HG02885 (cell line): Measurements from ENCODE around the gene NAV2.

Experiments
- ATAC-seq: cut with Tn5 transposase; IDR thresholded peaks from one replicate; pipeline ENCODE4 v1.9.1; 2021; ENCODE audit warnings: mild to moderate bottlenecking; ENCODE audit not compliant: unreplicated experiment, poor library complexity

Gene NAV2

DNA sequence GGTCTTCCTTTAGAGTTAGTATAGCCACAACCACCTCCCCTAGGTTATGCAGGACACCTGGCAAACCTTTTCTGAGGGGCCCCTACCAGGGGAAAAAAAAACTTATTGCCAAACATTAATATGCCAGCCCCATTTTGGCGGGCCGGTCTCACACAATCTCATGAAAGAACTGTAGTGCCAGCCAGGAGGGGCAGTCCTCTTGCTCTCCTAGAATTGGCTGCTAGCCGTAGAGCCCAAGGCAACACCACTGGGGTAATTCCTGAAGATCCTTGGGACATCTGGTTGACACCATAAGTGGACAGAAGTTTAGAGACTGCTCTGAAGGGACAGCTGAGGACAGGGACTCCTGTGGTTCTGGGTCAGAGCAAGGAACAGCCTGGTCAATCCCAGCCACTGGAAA is 24.2 kb downstream of the NAV2 start:
- no peak for ATAC-seq

DNA sequence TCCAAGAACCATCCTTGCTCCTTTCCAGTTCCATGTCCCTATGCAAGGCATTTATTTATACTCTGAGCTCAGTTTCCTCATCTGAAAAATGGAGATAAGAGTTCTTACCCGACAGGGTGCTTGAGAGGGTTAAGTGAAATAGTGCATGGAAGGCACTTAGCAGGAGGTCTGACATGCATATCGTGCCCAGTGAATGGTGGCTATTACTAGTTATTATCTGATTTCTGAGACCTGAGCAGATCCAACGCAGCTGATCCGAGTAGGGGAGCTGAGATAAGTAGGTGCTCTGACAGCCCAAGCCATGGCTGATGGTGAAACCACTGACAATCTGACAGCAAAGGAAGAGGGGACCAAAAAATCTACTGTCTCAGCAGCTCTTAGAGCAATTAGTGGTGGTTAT is 24.9 kb downstream of the NAV2 start:
- no peak for ATAC-seq

DNA sequence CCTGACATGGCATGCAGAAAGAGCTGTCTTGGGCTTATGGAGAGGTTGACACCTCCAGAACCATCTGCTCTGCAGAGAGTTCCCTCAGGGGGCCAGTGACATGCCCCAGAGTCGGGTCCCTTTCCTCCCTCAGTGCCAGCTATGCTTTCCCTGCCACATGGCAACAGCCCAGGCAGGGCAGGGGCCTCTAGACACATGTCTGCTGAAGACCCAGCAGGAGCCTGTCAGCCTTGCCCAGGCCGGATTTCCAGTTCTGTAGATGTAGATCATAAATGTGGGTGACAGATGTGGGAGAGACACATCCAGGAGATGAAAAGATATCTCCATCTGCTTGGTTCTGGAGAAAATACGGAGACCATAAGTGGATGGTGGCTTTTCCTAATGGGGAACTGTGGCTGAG is 25.5 kb downstream of the NAV2 start:
- ATAC-seq = no peak

DNA sequence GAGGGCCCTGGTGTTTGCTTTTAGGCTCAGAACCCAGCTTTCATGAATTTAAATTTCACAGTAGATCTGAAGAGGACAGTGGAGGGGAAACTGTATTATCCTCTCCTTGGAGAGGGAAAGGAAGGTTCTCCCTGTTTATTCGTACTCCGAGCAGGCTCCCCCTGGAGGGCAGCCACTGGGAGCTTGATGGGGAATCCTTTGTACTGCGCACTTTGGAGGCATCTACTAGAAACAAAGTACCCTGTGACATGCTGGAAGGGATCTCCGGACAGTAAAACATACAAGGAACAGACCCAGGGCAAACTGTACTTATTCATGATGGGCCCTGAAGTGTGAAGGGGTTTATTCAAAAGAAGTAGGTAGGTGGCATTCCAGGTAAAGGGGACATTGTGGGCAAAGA is 27.2 kb downstream of the NAV2 start:
- ATAC-seq = no peak

DNA sequence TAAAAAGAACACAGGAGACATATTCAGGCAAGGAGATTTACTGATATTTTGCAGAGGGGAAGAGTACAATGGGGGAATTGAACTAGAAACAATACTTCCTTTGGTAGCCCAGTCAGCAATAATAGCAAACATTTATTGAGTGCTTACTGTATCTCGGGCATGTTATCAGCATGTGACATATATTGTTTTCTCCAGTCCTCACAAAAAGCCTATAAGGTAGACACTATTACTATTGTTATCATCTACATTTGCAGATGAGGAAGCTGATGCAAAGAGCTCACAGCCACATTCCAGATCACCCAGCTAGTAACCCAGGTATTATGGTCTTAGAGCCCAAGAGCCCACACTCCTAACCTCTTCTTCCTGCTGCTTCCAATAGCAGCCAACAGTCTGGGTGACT is 27.9 kb downstream of the NAV2 start:
- no peak for ATAC-seq

DNA sequence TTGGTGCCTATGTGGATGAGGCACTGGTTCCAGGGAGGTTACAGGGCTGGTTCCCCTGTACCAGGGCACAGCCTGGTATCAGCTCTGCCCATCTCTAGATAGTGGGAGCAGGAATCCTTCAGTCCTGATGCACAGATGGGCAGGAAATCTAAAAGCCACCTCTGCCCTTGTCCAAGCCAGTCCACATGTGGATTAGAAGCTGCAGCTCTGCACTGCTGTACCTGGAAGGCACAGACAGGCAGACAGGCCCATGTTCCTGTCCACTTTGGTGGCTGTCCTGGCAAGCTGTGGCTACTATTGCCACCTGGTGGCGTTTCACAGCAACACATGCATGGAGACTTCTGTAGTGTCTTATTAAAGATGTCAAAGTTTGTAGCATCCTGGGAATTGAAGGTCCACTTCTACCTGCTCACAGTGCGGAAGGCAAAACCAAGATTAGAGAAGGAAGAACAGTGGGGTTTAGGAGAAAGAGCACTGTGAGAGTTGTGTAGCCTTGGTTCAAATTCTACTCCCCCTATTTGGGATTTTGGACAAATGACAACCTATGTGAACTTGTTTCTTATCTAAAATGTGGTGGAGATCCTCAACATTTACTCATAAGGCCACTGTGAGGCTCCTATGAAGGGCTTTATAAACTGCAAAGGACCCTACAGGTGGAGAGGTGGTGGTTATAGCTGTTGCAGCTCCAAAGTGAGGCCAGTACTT is 30.1 kb downstream of the NAV2 start:
- peak; percentile 83 for ATAC-seq

DNA sequence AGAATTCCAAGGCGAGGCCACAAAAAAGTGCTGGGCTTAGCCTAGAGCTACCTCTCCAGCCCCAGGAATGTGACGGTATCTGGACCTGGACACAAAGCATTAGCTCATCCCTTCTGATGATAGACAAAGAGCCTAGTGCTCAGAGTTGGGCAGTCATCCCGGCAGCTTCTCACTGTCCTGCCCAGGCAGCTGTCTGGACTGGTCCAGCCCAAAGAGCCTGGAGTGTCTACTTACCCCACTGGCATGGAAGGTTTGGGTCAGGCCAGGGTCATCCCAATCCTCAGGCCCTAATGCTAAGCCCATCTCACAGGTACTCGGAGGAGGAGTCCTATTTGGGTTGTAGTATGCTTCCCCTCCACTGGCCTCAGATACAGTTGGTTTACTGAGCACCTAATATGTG is 31.0 kb downstream of the NAV2 start:
- no peak for ATAC-seq

DNA sequence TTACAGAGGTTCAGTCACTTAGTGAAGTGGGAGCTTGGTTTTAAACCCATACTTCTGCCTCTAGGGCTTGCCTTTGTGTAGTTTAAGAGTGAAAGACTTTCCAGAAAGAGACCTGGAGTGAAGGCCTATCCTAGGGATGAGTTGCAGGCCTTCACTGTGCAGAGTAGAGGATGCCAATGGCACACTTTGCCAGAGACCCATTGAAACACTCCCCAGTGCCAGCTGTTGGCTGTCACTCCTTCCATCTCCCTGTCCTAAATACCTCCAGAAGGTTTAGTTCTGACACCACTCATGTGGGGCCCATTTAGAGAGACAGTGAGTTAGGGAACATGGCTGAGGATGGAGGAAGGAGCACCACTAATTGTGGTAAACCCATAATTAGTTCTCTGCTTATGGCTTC is 31.5 kb downstream of the NAV2 start:
- ATAC-seq = no peak

DNA sequence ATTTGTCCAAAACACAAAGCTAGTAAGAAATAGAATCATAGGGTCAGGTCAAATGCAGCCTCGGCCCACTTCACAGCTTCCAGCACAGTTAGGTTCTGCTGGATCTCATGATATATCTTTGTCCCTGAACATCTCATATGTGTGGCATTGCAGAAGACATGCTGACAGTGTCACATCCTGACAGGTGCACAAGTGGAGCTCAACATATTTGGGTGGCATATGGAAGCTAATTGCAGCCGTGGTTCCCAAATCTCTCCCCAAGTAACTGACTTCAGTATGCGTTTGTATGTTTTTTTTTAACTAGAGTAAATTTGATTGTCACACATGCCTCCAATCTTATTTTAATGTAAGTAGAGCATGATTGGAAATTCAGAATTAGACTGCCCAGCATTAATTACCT is 33.4 kb downstream of the NAV2 start:
- ATAC-seq = no peak

DNA sequence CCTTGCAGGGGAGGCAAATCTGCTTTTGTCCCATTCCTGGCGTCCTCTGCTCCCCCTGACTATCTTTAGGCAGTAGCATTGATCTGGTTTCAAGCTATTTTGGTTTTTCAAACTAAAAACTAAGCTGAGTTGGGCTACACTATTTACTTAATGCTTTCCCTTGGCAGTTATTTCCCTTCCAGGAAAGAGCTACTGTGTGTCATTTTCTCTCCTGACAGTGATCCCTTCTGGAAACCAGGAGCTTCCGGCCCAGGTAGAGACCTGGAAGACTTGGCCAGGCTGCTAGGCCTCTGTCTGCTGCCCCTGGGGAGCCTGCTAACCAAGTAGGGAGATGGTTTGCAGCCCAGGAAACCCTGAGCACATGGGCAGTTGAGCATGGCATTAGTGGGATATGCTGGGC is 35.0 kb downstream of the NAV2 start:
- ATAC-seq = no peak

DNA sequence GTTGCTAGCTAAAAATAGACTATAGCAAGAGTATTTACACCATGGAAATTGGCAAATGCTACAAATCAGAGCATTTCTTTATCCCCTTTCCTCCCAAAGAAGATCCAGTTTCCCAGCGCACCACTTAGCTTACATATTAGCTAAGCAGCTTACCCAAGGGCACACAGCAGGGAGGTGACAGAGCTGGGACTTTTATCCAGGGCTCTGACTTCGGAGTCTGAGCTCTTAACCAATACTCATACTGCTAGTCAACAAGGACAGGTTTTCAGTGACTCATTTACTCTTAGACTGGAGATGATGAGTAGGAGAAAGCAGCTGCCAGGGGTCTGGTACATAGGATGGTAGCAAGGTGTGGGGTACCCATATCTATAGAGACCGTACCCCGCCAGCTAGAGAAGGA is 38.4 kb downstream of the NAV2 start:
- no peak for ATAC-seq

DNA sequence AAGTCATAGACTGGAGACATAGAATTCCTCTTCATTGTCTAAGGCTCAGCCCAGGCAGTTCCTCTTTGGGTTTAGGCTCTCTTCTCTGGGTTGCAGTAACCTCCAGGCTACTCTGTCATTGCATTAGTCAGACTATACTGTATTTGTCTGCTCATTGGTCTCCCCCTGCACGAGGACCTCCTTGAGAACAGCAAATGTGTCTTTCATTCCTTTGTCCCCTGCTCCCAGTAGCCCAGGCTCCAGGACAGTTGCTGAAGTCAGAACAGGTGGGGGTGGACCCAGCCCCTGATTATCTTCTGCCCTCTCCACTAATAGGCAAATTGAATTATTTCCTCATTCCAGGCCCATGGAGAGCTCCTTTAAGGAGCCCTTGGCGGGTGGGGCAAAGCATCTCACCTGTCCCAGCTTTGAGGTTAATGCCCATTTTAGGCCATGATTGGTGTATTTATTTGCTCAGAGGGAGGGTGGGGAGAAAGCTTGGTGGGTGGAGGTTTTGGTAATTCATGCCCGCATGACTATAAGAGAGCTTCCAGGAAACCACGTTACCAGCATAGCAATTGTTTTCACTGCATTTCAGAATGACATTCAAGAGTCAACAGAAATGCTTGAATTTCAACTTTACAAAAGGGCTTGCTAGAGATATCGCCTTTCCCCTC is 40.9 kb downstream of the NAV2 start:
- no peak for ATAC-seq

DNA sequence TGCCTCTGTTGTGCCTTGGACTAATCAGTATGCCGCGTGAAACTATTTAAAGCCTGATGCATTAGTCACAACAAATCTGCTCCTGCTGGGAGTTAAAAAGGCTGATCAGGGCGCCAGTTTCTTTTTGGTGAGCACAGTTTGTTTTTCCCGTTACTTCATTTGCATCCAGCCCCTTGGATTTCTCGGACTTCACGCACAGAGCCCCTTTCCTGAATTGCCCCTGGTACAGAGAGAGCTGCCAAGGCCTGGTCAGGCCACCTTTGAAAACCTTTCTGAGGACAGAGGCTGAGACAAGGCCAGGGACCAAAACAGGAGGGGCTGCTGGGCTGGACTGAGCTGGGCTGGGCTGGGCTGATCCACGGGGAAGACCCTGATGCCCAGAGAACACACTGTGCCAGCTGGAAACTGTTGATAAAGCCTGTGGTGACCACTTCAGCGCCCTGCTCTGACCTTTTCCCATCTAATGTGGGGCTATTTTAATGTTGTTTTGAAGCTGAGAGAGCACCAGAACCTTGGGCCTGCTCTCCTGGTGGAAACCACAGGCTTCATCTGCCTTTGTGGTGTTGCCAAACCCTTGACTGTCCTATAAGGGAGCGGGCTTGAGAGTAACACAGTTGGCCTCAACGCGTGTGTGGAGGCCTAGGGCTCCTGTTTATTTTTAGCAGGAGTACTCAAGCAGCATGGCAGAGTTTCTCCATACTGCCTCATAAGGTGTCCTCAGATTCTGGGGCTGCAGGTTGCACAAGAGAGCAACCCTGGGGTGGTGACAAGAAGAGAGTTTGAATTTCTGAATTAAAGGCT is 44.2 kb downstream of the NAV2 start:
- ATAC-seq = no peak

DNA sequence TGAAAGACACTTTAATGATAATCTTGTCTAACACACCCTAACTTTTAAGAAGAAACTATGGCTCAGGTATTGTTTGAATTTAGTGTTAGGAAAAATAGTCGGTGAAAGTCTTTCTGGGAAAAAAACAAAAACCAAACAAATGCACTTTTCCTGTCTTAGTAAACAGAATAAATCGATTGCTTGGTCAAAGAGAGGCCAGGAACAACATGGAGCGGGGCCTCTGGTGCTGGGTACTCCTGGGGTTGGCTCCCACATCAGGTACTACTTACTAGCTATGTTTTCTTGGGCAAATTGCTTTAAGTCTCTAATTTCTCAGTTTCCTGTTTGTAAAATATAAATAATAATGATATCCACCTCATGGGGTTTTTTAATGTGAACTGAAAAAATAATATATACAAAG is 46.8 kb downstream of the NAV2 start:
- ATAC-seq = no peak

DNA sequence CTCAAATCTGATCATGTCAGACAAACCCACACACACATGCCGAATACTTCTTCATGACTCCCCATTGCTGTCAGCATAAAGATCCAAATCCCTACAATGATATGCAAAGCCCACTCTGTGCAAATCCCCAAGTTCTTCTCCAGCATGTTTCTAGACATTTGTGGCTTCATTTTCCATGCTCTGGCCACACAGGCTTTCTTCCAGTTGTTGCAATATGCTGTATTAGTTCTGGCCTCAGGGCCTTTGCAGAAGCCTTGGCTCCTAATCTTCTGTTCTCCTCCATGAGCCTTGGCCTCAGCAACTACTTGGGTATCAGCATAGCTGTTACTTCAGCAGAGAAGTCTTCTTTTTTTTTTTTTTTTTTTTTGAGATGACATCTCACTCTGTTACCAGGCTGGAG is 49.6 kb downstream of the NAV2 start:
- ATAC-seq = no peak

DNA sequence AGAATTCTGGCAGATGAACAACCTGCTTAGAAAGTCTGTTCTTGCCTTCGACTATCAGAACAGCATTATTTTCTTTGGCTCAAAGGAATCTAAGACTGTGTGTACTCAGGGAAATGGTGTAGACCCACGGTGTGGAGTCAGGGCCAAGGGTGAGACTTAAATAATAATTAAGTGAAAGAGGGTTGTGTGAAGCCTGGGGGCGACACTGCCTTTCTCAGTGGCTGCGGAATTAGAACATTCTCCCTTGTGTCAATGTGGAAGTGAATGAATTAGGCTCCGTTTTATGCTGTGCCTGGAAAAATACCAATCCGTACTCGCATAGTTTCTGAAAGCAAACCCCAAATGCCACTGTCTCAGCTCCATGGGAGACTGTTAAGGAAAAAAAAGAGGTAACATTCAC is 50.7 kb downstream of the NAV2 start:
- no peak for ATAC-seq

DNA sequence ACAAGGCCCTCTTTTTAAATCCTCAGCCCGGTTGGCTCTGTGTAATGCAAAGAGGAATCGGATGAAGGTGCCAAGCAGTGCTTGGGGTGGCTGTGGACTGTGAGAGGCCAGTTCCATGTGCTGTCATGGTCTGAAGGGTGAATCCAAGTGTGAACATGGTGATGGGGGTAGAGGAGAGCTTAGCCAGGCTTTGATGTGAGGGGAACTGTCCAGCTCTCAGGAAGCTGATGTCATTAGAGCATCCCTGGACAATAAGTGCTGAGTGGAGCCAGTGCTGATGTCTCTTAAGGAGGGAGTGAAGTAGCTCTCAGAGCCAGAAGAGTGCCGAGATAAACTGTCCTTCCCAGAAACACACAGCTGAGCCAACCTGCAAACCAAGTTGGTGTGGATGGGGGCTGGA is 53.6 kb downstream of the NAV2 start:
- ATAC-seq = no peak

DNA sequence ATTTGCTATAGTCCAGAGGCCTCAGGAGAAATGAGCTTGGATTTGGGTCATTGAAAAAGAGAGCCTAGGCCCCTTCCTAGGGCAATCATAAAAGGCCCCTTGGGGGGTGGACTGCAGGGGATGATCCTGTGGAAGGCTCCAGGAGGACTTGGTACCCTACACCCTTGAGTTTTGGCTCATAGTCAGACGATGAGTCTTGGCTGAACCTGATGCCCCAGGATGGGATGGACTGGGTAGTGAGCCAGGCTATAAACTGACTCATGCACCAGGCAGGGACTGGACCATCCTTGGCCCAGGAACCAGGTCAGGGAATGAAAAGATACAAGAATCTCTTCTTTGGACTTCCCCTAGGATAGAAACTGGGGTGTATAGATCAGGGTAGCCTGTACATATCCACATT is 54.2 kb downstream of the NAV2 start:
- ATAC-seq = no peak

DNA sequence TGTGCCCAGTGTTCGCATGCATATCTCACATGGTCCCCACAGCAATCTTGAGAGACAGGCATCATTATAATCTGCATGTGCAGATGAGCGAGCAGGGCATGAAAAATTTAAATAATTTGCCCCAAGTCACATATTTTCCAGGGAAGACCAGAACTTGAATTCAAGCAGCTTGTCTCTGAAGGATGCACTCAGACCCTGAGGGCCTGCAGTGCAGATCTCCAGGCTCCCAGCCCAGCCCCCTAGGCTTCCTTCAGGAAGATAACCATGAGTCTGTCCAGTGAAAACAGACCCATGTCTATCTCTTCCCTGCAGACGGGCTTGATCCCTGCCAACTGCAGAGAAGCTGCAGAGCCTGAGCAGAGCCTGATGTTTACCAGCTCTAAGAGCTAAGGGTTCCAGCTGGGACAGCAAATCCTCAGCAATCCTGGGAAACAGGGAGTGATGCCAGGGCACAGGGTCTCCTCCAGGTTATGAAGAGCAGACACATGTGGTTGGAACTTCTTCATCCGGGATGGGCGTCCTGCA is 55.1 kb downstream of the NAV2 start:
- ATAC-seq = no peak

DNA sequence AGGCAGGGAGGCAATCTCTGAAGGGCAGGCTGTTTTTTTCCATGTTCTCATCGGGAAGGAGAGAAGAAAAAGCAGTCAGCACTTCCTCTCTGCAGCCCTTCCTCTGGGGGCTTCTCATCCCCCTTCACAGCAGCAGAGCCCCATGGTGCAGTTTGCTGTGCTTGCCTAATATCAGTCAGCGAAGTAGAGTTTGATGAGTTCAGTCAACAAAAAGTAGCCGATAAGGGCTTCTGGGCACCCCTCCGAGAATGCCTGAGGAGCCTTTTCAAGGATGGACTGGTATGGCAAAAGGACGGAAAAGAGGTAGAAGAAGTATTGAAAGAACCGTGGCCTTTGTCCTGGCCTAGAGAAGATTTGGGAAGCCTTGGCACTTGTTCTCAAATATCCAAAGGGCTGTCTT is 55.6 kb downstream of the NAV2 start:
- no peak for ATAC-seq

DNA sequence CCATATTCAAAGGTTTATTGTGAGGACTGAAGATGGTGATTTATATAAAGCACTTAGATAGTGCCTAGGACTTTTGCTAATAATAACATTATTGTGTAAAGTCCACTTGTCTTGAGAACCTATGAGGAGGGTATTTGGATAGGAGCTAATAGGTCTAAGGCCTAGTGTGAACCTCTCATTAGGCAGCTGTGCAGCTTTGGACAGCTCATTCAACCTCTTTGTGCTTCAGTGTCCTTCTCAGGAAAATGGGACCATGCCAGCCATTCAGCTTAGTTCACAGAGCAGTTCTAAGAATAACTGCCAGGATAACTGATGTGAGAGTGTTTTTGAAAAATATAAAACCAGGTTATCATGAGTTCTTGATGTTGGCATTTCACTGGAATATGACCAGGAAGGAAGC is 56.2 kb downstream of the NAV2 start:
- no peak for ATAC-seq
